GM10266 (cell line): ENCODE measurements around the gene RIOX2.
"Not testable (repeated sequence)": the region's sequence is repeated elsewhere in the genome, so short reads cannot be mapped to it uniquely, and the experiment has no call there.

Source experiments
- DNase-seq: peaks from one replicate; pipeline ENCODE4 v3.0.0; 2012; ENCODE audit errors: extremely low spot score
- TF ChIP-seq, protein P1 (sequence below): IDR thresholded peaks from 2 replicates; pipeline ENCODE4 v1.5.1; 2012; ENCODE audit warnings: mild to moderate bottlenecking, low read depth; ENCODE audit not compliant: control insufficient read depth, insufficient read depth; ENCODE audit errors: missing control alignments

RIOX2 gene

GRCh38 chr3:97971679-97972567, at the start of gene RIOX2:
TSS of gene RIOX2 (minus strand) at chr3:97972431. CDS start at chr3:97967593, 4,838 bp downstream.
- peak; percentile 78 for DNase-seq

GRCh38 chr3:98020412-98020811, 48.2 kb upstream of the RIOX2 start:
- DNase-seq = no peak
- TF ChIP-seq, protein P1, sequence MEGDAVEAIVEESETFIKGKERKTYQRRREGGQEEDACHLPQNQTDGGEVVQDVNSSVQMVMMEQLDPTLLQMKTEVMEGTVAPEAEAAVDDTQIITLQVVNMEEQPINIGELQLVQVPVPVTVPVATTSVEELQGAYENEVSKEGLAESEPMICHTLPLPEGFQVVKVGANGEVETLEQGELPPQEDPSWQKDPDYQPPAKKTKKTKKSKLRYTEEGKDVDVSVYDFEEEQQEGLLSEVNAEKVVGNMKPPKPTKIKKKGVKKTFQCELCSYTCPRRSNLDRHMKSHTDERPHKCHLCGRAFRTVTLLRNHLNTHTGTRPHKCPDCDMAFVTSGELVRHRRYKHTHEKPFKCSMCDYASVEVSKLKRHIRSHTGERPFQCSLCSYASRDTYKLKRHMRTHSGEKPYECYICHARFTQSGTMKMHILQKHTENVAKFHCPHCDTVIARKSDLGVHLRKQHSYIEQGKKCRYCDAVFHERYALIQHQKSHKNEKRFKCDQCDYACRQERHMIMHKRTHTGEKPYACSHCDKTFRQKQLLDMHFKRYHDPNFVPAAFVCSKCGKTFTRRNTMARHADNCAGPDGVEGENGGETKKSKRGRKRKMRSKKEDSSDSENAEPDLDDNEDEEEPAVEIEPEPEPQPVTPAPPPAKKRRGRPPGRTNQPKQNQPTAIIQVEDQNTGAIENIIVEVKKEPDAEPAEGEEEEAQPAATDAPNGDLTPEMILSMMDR = no peak

More at GRCh38 chr3:97971679-97972567, at the start of gene RIOX2:
- TF ChIP-seq, protein P1 = peak; percentile 11

DNA sequence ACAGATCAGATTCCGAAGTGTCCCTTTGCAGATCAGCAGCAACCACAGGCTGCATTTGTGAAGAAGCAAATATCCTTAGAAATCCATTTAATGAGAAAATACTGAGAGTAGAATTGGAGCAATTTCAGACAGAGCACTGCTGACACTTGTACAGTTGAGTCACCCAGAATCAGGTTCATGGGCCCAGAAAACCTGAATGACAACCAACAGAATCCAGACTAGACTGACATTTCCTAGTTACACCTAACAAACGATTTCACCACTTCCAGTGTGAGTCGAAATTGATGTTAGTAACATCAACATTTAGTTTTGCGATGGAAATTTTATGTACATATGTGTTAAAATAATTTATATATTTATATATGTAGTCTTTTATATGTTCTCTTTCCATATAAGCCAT, 46.1 kb upstream of the RIOX2 start:
- no peak for DNase-seq
- TF ChIP-seq, protein P1 = no peak

DNA sequence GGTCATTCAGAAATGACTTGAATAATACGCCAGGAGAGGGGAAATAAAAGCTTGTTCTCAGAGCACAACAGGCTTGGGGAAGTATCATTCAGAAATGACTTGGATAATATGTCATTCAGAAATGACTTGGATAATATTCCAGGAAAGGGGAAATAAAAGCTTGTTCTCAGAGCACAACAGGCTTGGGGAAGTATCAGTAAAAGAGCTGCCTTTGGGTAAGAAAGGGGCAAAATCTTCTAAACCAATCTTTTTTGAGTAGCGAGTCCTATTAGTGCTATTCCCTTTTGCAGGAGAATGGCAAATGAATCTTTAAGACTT, 42.0 kb upstream of the RIOX2 start:
- TF ChIP-seq, protein P1 = no peak
- DNase-seq = no peak

GRCh38 chr3:98013411-98014267, 41.4 kb upstream of the RIOX2 start:
- DNase-seq = no peak

GRCh38 chr3:98012979-98013378, 40.7 kb upstream of the RIOX2 start:
- DNase-seq = no peak
- TF ChIP-seq, protein P1 = no peak

More at GRCh38 chr3:98013411-98014267, 41.4 kb upstream of the RIOX2 start:
- TF ChIP-seq, protein P1 = no peak

DNA sequence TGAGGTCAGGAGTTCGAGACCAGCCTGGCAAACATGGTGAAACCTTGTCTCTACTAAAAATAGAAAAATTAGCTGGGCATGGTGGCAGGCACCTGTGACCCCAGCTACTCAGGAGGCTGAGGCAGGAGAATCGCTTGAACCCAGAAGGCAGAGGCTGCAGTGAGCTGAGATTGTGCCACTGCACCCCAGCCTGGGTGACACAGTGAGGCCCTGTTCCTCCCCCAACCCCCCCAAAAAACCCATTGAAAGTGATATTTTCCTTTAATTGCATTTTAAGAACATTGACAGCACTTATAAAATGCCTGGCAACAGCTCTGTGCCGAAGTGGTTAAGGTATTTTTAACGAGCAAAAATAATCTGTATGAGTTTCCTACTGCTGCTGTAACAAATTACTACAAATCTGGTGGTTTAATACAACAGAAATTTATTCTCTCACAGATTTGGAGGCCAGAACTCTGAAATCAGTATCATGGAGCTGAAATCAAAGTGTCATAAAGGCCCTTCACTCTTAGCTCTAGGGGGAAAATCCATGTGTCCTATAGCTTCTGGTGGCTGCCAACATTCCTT, 38.7 kb upstream of the RIOX2 start:
- DNase-seq = not testable (repeated sequence)
